Mammary epithelial cell (primary cell): ENCODE measurements around the gene WDR37.

Source experiments
- EZH2 ChIP-seq: IDR thresholded peaks from 2 replicates; pipeline ENCODE4 v1.6.1; 2012; ENCODE audit warnings: low read length, inconsistent platforms, borderline replicate concordance
- TF ChIP-seq, protein P1 (sequence below), 2 donors: IDR thresholded peaks in 1 of 2; conservative IDR thresholded peaks in 1 of 2; 2 replicates each; pipeline ENCODE4 v1.5.1; 2011 to 2012; ENCODE audit warnings: inconsistent platforms in 2 of 2, low read length in 2 of 2, mild to moderate bottlenecking in 2 of 2, control low read depth in 1 of 2, low read depth in 1 of 2; ENCODE audit not compliant: insufficient read depth in 1 of 2; ENCODE audit errors: extremely low read depth in 1 of 2

DNA sequence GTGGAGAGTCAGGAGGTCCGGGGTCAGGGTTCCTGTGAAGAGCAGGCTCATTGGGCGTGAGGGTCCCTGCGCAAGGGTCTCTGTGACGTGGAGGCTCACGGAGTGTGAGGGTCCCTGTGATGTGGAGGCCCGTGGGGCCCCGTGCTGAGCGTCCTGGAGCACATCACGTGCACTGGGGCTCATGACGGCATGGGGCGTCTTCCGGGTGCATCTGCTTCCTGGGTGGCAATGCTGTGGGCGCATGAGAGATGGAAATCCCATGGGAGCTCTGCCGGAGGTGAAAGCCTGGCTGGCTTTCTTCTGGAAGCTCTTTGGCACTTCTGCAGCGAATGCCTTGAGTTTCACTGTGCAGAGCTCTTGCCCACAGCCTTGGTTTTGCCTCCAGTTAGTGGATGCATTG is 71.4 kb downstream of the WDR37 start:
- TF ChIP-seq EZH2, result no peak
- TF ChIP-seq, protein P1, sequence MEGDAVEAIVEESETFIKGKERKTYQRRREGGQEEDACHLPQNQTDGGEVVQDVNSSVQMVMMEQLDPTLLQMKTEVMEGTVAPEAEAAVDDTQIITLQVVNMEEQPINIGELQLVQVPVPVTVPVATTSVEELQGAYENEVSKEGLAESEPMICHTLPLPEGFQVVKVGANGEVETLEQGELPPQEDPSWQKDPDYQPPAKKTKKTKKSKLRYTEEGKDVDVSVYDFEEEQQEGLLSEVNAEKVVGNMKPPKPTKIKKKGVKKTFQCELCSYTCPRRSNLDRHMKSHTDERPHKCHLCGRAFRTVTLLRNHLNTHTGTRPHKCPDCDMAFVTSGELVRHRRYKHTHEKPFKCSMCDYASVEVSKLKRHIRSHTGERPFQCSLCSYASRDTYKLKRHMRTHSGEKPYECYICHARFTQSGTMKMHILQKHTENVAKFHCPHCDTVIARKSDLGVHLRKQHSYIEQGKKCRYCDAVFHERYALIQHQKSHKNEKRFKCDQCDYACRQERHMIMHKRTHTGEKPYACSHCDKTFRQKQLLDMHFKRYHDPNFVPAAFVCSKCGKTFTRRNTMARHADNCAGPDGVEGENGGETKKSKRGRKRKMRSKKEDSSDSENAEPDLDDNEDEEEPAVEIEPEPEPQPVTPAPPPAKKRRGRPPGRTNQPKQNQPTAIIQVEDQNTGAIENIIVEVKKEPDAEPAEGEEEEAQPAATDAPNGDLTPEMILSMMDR (conservative IDR thresholded peaks at IDR 0.05 in 1 of 2, IDR thresholded peaks at IDR 0.05 in 1 of 2; ENCODE audit: extremely low read depth in 1 of 2, insufficient read depth in 1 of 2, low read depth in 1 of 2, low read length in 2 of 2), result no peak
